Activated gamma-delta T cell treated with Interleukin-2 at 50 U/mL for 16 hours (primary cell): ENCODE results near the gene NUDT4.
A peak's percentile ranks its signal among the peaks of the same experiment; 100 is the strongest.
"Not testable (repeated sequence)": the region's sequence is repeated elsewhere in the genome, so short reads cannot be mapped to it uniquely, and the experiment has no call there.

Experiments used
- DNase-seq: peaks from one replicate; pipeline ENCODE4 v3.0.0-alpha.2; 2020

NUDT4 gene

DNA sequence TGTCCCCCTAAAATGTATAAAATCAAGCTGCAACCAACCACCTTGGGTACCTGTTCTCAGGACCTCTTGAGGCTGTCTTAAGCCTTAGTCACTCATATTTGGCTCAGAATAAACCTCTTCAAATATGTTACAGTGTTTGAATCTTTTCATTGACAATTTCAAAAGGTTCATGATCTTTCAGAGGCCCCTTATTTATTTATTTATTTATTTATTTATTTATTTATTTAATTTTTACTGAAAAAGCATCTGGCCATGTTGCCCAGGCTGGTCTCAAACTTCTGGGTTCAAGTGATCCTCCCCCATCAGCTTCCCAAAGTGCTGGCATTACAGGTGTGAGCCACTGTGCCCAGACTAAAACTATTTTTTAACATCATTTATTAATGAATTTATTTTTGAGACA, 8.2 kb upstream of the NUDT4 start:
- no peak for DNase-seq

DNA sequence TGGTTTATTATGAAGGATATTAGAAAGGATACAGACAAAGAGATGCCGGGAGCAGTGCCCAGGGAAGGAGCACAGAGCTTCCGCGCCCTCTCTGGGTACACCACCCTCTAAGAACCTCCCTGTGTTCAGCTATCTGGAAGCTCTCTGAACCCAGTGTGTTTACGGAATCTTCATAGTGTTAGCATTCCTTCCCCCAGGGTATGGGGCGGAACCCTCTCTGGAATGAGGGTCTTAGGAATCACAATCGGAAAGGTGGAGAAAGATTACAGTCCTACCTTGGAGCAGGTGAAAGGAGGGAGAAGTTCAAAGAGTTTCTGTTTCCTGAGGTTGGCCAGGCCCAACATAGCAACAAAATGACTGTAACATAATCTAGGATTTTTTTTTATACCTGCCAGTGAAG, 6.8 kb upstream of the NUDT4 start:
- DNase-seq, result no peak

DNA sequence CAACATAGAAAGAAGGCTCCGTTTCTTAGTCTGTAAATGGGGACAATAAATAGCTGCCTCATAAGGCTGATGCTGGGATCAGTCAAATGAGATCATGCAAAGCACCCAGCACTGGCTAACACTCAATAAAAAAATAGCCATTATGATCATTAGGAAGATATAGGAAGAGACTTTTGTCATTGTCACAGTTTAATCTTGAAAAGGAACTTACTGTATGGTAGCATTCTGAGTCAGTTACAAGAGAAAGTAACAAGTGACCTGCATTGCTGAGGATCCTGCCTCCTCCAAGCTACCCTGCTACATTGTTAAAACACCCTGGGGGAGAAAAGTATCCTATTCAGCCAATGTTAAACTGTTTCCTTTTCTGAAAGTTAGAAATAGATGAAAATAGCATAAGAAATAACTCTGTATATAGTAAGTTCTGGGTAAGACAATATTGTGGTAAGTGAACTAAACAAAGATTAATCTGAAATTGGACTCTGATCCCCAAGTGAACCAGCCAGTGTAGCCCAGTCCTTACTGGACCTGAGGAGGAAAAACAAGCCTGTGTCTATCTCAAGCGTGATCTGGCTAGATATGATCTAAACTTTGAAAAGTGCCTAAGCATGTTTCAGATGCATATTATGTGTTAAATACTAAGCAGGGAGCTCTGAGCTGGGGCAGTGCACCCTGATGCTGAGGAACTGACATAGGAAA, 3.6 kb upstream of the NUDT4 start:
- DNase-seq, result no peak

DNA sequence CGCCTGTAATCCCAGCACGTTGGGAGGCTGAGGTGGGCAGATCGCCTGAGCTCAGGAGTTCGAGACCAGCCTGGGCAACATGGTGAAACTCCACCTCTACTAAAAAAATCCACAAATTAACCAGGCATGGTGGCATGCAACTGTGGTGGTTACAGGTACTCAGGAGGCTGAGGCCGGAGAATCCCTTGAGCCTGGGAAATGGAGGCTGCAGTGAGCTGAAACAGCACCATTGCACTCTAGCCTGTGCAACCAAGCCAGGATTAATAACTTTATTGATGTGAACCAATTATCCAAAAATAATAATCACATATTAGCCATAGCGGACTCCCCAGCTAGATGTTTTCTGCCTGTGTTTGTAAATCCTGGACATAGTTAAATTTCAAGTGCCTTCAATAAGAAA, 1.8 kb upstream of the NUDT4 start:
- no peak for DNase-seq

DNA sequence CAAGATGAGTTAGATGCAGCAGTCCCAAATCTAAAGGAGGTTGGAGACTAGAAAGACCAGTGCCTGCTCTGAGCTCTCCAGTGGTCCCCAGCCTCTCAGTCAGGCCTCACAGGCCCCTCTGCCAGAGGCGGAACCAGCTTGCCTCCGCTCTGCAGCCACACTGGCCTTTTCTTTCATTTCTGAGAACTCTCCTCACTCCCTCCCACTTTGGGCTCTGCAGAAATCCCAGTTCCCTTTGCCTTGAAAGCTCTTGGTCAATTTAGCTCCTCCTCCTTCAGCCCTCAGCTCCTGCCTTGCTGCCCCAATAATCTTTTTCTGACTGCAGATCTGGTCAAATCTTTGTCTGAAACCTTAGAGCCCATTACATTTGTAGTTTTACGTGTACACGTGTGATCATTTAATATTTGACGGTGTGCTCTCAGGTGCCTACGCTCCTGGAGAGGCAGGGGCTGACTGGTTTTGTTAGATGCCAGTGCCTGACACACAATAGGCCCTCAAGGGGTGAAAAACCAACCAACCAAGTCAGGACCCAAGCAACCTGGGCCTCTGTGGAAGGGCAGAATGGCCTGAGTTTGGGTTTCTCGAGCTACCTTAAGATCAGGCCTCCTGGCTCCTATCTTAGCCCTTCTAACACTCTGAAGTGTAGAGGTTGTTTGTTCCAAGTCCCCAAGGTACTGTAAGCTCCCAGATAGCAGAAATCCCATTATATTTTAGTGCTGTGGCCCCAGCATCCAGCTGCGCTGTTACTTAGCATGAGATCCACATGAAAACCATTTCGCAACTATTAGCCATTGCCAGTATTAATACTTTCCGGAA, 1.1 kb upstream of the NUDT4 start:
- DNase-seq, result no peak

DNA sequence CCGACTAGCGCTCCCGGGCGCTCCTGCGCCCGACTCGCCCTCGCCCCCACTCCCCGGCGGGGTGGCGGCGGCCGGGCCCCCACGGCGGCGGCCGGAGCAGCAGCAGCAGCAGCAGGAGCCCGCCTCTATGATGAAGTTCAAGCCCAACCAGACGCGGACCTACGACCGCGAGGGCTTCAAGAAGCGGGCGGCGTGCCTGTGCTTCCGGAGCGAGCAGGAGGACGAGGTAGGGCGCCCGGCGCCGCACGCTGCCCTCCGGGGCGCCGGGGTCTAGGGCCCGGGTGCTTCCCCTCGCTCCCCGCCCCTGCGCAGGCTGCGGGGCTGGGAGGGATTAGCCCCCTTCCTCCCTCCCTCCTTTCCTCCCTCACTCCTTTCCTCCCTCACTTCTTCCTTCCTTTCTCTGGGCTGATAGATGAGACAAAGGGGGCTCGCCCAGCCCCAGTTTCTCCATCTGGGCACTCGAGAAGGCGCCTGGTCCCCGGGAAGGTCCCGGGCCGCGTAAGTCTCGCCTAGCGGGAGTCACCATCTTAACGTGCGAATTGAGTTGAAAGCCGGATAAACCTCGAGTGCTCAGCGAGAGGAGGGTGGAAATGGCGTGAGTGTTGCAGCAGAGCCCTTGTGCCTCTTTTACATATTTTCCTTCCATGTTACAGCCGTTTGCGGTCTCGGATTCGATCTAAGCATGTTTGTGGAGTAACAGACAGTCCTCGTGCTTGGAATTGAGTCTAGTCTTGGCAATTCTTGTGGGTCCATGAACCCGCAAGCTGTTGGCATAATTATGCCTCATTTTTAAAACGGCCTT, 672 bp downstream of the NUDT4 start:
- DNase-seq, result peak; percentile 47

DNA sequence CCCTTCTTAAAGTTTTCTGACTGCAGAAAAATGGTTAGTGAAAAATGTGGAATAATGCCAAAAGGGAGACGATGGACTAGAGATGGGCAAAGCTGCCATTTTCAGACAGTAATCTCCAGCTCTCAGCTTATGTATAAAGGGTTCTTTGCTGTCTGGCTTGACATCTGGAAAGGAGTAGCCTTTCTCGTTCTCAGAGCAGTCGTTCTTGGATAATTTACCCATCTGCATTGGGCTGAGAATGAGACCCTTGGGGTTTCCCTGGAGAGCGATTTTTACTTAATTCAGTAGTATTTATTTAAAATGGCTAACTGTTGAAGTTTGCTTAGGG, 1.2 kb downstream of the NUDT4 start:
- no peak for DNase-seq

DNA sequence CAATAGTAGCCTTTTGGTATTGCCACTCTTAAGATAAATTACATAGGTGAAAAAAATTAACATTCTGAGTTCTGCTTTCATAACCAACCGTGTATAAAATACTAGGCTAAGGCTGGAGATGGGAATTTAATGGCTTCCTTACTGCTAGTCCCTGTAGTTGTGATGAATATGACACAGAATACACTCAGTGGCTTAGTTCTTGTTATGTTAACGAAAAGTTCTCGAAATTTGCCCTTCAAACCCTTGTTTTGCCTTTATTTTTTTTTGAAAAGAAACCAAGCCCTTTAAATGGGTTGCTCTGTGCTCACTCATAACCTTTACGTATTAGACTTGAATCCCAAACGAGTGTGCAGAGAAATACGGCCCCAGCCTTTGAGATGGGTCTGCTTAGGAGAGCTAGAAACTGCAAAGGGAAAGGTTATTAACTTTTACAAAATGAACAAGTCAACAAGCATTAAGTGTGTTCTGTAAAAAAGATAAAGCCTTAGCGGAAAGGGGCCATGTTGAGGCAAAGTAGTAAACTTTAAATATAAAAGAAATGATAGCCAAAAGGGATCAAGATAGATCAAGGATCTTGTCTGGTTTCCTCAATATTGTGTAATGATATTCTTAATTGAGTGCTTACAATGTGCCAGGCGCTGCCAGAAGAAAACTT, 1.7 kb downstream of the NUDT4 start:
- DNase-seq, result no peak

DNA sequence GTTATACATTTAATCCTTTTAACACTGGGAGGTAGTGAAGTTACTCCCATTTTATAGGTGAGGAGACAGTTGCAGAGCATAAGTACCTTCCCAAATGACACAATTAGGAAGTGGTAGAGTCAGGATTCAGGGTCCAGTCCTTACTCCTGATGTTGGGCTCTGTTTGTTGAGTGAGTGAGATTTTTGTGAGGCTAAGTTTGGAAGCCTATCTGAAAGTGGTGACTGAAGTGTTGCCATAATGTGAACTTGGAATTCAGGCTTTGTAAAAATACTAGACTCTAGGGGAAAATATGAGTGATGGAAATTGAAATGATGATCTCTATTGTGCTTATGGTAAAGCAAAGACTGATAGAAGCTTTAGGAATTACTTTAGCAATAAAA, 2.2 kb downstream of the NUDT4 start:
- no peak for DNase-seq

DNA sequence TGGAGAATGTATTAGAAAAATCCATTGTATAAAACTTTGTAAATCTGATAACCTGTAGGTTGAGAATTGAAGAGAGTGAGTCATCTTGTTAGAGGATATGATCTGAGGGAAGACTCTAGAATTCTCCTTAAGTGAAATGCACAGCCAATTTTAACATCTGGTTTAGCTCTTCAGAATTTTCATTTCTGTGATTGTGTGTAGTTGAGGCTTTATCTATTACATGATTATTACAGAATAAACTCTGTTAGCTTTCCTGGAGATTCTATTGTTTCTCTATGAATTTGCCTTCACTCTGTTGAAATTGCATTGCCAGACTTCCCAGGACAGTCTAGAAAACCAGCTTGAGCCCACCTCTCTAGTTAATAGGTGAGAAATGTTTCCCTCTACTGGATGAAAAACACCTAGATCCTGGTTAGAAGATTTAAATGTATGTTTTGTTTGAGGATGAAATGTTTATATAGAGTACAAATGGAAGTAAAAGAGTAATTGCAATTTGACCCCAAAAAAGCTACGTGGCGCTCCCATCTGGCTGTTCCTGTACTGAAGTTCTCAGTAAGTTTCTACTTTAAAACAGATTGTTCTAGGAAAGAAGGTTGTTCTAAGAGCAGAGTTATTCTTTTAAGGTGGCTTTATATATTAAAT, 2.9 kb downstream of the NUDT4 start:
- no peak for DNase-seq

DNA sequence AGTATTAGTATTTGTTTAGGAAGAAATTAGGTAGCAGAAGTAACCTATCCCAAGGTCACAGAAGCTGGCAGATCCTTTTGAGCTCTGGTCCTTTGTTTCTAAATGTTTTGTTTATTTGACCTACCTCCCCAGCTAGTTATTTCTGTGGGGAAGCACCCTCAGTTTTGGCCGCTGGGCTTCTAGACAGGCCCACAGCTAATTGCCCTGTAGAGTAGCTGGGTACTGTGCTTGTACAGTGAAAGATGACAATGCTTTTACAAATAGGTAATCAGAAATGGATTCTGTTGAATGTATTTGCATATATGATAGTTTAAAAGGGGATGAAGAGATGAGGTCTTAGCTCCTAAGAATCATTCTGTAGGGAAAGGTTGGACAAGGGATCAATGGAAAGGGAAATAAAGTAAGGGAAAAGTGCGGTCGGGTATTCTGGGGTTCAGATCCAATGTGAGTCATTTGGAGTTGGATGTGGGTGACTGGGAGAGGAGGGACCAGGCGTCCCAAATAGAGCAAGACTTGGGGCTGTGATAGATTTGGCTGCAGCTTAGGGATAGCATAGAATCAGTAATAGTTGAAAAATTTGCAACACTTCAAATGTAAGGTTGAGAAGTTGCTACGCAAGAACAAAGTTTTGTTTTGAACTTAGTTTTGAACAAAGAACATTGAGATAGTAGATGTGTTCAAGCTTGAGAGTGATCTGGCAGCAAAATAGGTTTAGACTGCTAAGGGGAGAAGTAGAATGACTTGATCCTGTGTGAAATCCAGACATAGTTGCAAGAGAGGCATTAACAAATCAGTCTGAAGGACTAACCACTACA, 3.6 kb downstream of the NUDT4 start:
- DNase-seq, result no peak

DNA sequence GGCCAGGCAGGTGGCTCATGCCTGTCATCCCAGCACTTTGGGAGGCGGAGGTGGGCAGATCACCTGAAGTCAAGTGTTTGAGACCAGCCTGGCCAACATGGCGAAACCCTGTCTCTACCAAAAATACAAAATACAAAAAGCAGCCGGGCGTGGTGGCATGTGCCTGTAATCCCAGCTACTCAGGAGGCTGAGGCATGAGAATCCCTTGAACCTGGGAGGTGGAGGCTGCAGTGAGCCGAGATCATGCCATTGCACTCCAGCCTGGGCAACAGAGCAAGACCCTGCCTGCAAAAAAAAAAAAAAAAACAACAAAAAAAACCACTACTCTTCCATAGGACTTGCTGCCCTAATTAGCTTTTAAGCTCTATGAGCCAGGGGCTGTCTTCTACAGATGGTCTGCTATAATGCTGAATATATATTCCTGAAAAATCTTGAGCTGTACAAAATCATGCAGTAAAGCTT, 4.3 kb downstream of the NUDT4 start:
- DNase-seq, result not testable (repeated sequence)

DNA sequence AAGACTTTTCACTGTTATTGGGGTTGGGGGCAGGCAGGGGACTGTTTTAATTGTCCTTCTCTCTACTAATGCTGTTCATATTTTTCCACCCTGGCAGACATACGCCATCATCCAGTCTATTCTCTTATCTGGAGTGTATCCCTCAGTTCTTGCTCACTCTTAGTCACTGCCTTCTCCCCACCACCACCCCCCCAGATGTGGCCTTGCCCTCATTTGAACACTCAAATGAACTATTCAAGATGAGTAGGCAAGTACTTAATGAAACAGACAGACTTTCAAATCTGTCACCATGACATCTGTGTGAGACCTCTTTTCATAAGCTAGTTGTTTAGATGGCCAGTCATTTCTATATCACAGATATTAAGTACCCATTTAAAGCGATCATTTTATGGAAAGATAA, 10.1 kb downstream of the NUDT4 start:
- DNase-seq, result no peak

DNA sequence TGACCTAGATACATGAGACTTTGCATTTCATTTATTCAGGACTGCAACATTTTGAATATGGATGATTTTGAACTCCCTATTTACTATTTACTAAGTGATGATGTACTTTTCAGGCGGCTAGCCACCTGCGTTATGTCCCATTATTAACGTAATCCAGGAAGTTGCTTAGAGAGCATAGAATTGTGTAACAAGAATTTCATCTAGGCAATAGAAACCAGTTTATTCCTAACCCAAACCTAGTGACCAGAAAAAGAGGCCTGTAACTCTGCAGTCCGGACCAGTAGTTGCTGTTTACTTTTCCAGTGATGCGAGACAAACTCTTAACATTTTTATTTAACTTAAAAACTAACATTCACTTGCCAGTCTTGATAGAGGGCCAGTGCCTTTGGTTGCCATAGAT, 12.3 kb downstream of the NUDT4 start:
- DNase-seq, result no peak

DNA sequence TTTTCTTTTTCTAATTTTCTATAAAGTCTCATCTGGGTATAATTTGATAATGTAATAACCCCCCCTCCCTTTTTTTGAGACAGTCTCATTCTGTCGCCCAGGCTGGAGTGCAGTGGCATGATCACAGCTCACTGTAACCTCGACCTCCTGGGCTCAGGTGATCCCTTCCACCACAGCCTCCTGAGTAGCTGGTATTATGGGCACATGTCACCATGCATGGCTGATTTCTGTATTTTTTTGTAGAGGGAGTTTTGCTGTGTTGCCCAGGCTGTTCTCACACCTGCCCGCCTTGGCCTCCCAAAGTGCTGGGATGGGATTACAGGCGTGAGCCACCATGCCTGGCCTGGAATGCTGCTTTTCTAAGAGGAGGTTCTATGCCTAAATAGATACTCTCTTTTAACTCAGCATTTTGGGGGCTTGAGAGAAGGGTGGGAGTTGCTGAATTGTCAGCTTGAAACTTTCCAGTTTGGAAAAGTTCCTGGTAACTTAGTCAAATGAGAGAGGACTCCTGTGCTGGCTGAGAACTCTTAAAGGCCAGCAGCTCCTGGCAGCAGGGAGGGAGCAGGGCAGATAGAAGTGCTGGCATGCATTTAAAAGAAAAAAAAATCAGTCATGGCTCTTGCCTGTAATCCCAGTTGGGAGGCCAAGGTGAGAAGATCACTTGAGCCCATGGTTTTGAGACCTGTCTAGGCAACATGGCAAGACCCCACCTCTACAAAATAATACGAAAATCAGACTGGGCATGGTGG, 13.0 kb downstream of the NUDT4 start:
- DNase-seq, result no peak

DNA sequence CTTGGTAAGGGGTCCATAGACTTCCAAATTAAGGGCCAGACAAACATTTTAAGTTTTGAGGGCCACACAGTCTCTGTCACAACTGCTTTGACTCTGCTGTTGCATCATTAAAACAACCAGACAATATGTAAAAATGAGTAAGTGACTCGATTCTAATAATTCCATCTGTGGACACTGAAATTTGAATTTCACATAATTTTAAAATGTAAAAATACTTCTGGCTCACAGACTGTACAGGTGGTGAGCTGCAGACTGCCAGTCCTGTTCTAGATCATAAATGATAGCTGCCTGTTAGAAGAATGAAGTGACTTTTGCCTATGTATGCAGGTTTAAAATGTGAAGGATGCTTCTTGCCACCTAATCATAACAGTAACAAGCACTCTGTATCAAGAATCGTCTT, 15.7 kb downstream of the NUDT4 start:
- DNase-seq, result no peak

DNA sequence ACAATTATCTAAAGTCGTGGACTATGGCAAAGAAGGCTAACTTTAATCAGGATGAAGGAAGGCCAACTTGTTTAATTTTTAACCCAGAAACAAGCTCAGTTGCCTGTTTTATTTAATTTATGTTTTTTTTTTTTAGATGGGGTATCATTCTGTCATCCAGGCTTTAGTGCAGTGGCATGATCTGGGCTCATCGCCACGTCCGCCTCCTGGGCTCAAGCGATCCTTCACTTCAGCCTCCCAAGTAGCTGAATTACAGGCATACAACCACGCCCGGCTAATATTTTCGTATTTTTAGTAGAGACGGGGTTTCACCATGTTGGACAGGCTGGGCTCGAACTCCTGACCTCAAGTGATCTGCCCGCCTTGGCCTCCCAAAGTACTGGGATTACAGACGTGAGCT, 19.7 kb downstream of the NUDT4 start:
- DNase-seq, result no peak

DNA sequence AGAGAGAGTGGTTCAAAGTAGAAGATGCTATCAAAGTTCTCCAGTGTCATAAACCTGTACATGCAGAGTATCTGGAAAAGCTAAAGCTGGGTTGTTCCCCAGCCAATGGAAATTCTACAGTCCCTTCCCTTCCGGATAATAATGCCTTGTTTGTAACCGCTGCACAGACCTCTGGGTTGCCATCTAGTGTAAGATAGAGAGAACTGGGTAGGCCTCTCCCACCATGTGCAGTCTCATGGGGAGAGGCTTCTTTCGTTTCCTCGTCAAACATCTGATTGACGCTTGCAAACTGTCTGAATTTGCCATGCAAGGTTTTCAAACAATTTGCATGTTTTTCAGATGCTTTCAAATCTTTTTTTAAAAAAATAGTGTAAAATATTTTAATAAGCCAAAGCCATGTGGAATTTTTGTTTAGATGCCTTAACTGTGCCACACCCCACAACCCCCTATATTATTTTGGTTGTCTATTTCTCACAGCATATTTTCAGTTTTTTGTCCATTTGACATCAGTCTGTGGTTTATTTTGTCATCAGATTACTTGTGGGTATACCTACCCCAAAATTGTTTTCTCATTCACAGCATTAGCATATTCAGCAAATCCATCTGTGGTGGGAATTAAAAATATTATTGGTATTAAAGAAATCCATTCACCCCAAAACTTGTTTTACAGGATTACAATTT, 21.6 kb downstream of the NUDT4 start:
- not testable (repeated sequence) for DNase-seq

DNA sequence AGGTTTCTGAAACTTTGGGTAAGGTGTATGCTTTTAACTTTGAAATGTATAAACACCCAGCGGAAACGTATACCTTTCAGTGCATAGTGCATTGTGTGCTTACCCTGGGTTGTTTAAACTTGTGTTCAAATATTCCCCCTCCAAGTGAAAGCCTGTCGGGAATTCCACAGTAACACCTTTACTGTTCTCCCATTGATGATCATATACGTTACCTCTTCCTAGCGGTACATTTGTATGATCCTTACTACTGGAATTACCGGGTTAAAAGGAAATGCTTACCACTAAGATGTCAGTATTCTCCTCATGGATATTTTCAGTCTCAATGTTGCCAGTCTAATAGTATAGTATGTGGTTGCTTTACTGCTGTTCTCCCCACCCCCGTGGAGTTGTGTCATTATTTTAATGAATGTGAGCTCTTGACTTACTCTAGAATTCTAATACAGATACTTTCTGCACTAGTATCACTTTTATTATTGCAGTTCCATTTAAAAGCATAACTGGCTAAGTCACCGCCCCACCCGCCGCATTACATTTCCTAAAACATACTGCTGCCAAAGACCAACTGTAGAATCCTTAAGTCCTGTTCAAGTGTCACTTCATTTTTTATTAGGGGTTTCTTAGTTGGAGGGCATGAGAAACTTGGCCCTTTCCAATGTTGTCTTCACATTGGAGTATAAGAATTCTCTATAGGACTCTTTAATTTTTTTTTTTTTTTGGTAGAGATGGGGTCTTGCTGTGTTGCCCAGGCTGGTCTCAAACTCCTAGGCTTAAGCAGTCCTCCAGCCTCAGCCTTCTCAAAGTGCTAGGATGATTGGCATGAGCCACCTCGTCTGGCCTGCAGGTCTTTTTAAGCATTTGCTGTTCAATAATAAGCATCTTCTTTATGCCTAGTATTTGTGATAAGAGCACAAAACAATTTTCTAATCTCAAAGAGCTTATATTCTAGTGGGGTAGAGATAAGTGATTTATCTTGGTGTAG, 24.9 kb downstream of the NUDT4 start:
- DNase-seq, result no peak
